Left lung (tissue), 10 donors: ENCODE results near the gene SLC25A3. TPM values are rescaled to one million over a fixed set of nuclear protein-coding genes. Genes with fewer than 3 reads are reported as not detected.

Experiments used
- ATAC-seq: fragments of 200-7000 bp; cut with Tn5 transposase; one replicate; pipeline ENCODE4 v1.9.1; 2020; ENCODE audit warnings: moderate library complexity
- DNase-seq, 4 donors: peaks; one replicate each; pipeline ENCODE4 v3.0.0-alpha.2; 2013 to 2020
- H3K27ac ChIP-seq, 2 donors: fragments of 200-600 bp; sonication (generic) in 1 of 2; one replicate each; pipeline versions ENCODE4 v1.5.0 to v1.8.0; 2020 to 2021
- H3K27me3 ChIP-seq, 2 donors: fragments of 200-600 bp; sonication (generic) in 1 of 2; one replicate each; pipeline versions ENCODE4 v1.5.0 to v1.8.0; 2020 to 2021
- H3K36me3 ChIP-seq, 2 donors: fragments of 200-600 bp; sonication (generic) in 1 of 2; one replicate each; pipeline versions ENCODE4 v1.5.0 to v1.8.0; 2020 to 2021
- H3K4me1 ChIP-seq, 2 donors: fragments of 200-600 bp; one replicate each; pipeline ENCODE4 v1.8.0; 2021
- H3K4me3 ChIP-seq, 2 donors: fragments of 200-600 bp; sonication (generic) in 1 of 2; one replicate each; pipeline versions ENCODE4 v1.5.0 to v1.8.0; 2020 to 2021; ENCODE audit warnings: mild to moderate bottlenecking in 1 of 2
- H3K9me3 ChIP-seq, 2 donors: fragments of 200-600 bp; sonication (generic) in 1 of 2; one replicate each; pipeline versions ENCODE4 v1.5.0 to v1.8.0; 2020 to 2021
- intact Hi-C, 2 donors: fragments of 100-400 bp; cut with DNase I; formaldehyde crosslinking; loops; one replicate each; pipeline versions ENCODE4 v1.11.2 to v1.14.2; 2022
- polyA plus RNA-seq, 6 donors: library from polyadenylated mRNA; unstranded; fragments of 120-200 nt; gene quantifications; one replicate each; pipeline ENCODE4 v1.2.1, GENCODE V29; 2013; ENCODE audit not compliant: insufficient read length in 6 of 6
- total RNA-seq, 2 donors: library from RNA; stranded (reverse); fragmentation: NEBNext Ultra II Directional; extraction: Animal tissue kit (Norgen Biotek cat#: 25700); gene quantifications; one replicate each; pipeline ENCODE4 v1.2.1, GENCODE V29; 2021
- TF ChIP-seq, protein P1 (sequence below), 2 donors: fragments of 200-600 bp; sonication (generic) in 1 of 2; IDR thresholded peaks; one replicate each; pipeline versions ENCODE4 v1.5.0 to v1.8.0; 2021; ENCODE audit warnings: antibody characterized with exemption in 2 of 2
- donor health status: DM: no; HTN: yes; CAD: no.
- donor health status: DM: no; HTN: no; CAD: no.

Gene SLC25A3
- total and polyA plus RNA-seq, 8 donors = 402 to 654 (median 607) TPM

DNA sequence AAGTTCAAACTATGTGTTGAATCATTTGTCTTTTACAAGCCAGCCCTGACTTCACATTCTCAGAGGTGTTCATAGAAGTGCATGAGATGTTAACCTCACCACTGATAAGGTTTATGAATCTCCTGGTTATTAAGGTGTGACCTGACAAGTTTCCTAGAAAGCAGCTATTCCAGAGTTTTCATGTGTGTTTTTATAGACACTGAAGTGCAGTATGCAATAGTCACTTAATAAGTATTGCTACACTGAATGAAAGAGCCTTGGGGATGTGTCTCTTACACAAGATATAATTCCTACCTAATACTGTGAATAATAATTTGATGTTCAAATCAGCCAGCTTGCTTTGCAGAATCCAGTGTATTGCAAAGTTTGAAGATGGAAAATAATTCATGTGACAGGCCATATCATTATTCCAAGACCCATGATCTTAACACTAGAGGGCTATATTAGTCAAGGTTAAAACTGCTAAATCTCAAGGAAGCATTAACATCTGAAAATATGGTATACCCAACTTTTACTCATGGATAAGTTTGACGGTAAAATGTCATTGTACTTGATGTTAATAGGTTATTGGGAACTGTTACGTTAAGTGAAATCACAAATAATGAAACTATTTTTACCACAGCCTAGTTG is 13.0 kb downstream of the SLC25A3 start:
- intact Hi-C loops = no loop called here
- TF ChIP-seq, protein P1, sequence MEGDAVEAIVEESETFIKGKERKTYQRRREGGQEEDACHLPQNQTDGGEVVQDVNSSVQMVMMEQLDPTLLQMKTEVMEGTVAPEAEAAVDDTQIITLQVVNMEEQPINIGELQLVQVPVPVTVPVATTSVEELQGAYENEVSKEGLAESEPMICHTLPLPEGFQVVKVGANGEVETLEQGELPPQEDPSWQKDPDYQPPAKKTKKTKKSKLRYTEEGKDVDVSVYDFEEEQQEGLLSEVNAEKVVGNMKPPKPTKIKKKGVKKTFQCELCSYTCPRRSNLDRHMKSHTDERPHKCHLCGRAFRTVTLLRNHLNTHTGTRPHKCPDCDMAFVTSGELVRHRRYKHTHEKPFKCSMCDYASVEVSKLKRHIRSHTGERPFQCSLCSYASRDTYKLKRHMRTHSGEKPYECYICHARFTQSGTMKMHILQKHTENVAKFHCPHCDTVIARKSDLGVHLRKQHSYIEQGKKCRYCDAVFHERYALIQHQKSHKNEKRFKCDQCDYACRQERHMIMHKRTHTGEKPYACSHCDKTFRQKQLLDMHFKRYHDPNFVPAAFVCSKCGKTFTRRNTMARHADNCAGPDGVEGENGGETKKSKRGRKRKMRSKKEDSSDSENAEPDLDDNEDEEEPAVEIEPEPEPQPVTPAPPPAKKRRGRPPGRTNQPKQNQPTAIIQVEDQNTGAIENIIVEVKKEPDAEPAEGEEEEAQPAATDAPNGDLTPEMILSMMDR (IDR thresholded peaks at IDR 0.05) = no peak
- ATAC-seq (peak; percentile 60), DNase-seq (no peak)
- Histone ChIP-seq H3K9me3 (no peaks in the 10 kb centered on the region), H3K27me3 (no peaks in the 10 kb centered on the region), H3K4me1 (no peaks in the 10 kb centered on the region), H3K27ac (peak overlapping the region in 1 of 2 donors; percentile 88), H3K4me3 (no peak overlapping the region), H3K36me3 (peaks cover 4 to 38% of the 10 kb centered on the region in 2 donors)

GRCh38 chr12:98610596-98610995 is 17.1 kb downstream of the SLC25A3 start:
- H3K36me3 ChIP-seq = no peaks in the 10 kb centered on the region
- TF ChIP-seq, protein P1 (IDR thresholded peaks at IDR 0.05) = no peak
- no peaks in the 10 kb centered on the region for H3K27me3 ChIP-seq
- no peak for ATAC-seq
- no peaks in the 10 kb centered on the region for H3K9me3 ChIP-seq
- no peak for DNase-seq
- no peak overlapping the region for H3K27ac ChIP-seq
- peaks cover 0 to 11% of the 10 kb centered on the region in 2 donors for H3K4me1 ChIP-seq
- H3K4me3 ChIP-seq = no peak overlapping the region
- intact Hi-C loops = no loop called here

- DNase-seq (no peak), ATAC-seq (peak; percentile 26)
- Histone ChIP-seq H3K4me1 (peaks cover 0 to 11% of the 10 kb centered on the region in 2 donors), H3K27me3 (no peaks in the 10 kb centered on the region), H3K36me3 (no peaks in the 10 kb centered on the region), H3K27ac (peak overlapping the region in 1 of 2 donors; percentile 53), H3K4me3 (no peak overlapping the region), H3K9me3 (no peaks in the 10 kb centered on the region)
- intact Hi-C loops = no loop called here
- TF ChIP-seq, protein P1 (IDR thresholded peaks at IDR 0.05) = no peak
These were observed 19.3 kb downstream of the SLC25A3 start for GRCh38 chr12:98612696-98613334.

GRCh38 chr12:98618952-98619351 is 25.5 kb downstream of the SLC25A3 start:
- TF ChIP-seq, protein P1 (IDR thresholded peaks at IDR 0.05) = no peak
- peak; percentile 79 for ATAC-seq
- peak in 1 of 4 donors; percentile 24 for DNase-seq
- intact Hi-C loops = no loop called here
- Histone ChIP-seq H3K36me3 (no peaks in the 10 kb centered on the region), H3K9me3 (no peaks in the 10 kb centered on the region), H3K4me1 (peaks cover 6 to 32% of the 10 kb centered on the region in 2 donors), H3K4me3 (no peak overlapping the region), H3K27me3 (no peaks in the 10 kb centered on the region), H3K27ac (peak overlapping the region in 1 of 2 donors; percentile 74)

DNA sequence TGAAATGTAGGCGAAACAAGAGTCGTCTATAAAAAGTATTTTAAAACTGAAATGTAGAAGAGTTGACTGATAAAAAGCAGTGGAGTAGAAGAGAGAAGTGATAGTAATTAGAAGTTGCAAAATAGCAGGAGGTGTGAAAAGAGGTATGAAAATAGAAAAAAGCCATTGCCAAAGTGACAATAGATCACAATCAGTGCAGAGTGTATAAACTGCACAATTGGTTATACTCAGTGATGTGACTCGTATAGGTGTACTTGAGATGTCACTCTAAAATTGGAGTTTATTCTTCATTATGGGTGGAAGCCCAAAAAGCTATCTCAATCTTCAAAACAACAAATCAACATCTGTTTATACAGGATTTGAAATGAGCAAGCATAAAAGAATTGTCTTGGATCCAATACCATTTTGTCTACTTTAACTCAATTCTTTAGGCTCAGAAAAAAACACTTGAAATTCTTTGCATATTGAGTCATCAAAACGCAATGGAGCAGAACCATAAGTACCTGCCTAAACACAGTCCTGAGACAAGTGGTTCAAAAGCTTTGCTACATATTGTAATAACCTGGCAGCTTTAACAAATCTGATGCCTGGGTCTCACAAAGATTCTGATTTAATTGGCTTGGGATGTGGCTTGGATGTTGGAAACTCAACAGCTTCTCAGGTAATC is 42.3 kb downstream of the SLC25A3 start:
- no peak overlapping the region for H3K4me3 ChIP-seq
- no peaks in the 10 kb centered on the region for H3K36me3 ChIP-seq
- peak; percentile 95 for ATAC-seq
- peaks cover 0 to 40% of the 10 kb centered on the region in 2 donors for H3K4me1 ChIP-seq
- intact Hi-C loops = no loop called here
- peak in 1 of 4 donors; percentile 44 for DNase-seq
- peak overlapping the region in 1 of 2 donors; percentile 9 for H3K27ac ChIP-seq
- H3K9me3 ChIP-seq = no peaks in the 10 kb centered on the region
- H3K27me3 ChIP-seq = no peaks in the 10 kb centered on the region
- TF ChIP-seq, protein P1 (IDR thresholded peaks at IDR 0.05) = no peak
